ENCODE results near the gene COPE. TPM values are rescaled to one million over a fixed set of nuclear protein-coding genes. Genes with fewer than 3 reads are reported as not detected.

Gene COPE
- total and polyA plus RNA-seq, 2 of the 4 experiments (the other 2 are of a cell fraction): 347 to 461 TPM

- POLR2A ChIA-PET (ENCODE audit: unreplicated experiment): no interaction called here
- no peak overlapping the region for H4K8ac ChIP-seq (ENCODE audit: low read depth in 2 of 2, low read length in 2 of 2)
- no peak overlapping the region for H3K4ac ChIP-seq (ENCODE audit: low read depth, low read length)
- H3K36me3 ChIP-seq (ENCODE audit: control insufficient read depth, insufficient read depth, low read length): peaks cover 74% of the 10 kb centered on the region
- no peak overlapping the region for H3K4me3 ChIP-seq (ENCODE audit: insufficient read depth, low read depth, low read length)
- dilution Hi-C loops (cut with HindIII; ENCODE audit: low sequenced_read_pairs, unreplicated experiment): no loop called here
- no peak overlapping the region for H2AK9ac ChIP-seq (replicated peaks; ENCODE audit: low read depth, low read length, poor library complexity)
- in situ Hi-C loops (cut with MboI; ENCODE audit: low sequenced_read_pairs): no loop called here
- peaks cover 44% of the 10 kb centered on the region for H4K20me1 ChIP-seq (ENCODE audit: insufficient read depth, low read length)
- H3K56ac ChIP-seq (ENCODE audit: extremely low read depth, insufficient read depth, low read length): no peak overlapping the region
- no peak overlapping the region for H4K5ac ChIP-seq (ENCODE audit: low read depth, low read length)
- H3K27ac ChIP-seq (ENCODE audit: insufficient read depth, low read length): no peak overlapping the region
- no peak for DNase-seq
- peaks cover 15 to 42% of the 10 kb centered on the region in 2 experiments for H3K79me1 ChIP-seq (ENCODE audit: low read depth in 1 of 2, low read length in 2 of 2)
- no peak overlapping the region for H3K18ac ChIP-seq (ENCODE audit: low read depth, low read length)
- no peak overlapping the region for H3K23ac ChIP-seq (ENCODE audit: low read depth, low read length)
- no peak for ATAC-seq (ENCODE audit: low read depth)
- 96% methylated on average over 10 of the region's 17 CpGs; no CpG with 5 or more reads in 1 of the 2 experiments for WGBS, 2 experiments (ENCODE audit: extremely low coverage in 2 of 2, insufficient read length in 1 of 2)
- no peaks in the 10 kb centered on the region for H3K4me1 ChIP-seq (ENCODE audit: control insufficient read depth, insufficient read depth, low read length)
- no peak overlapping the region for H3K9ac ChIP-seq (ENCODE audit: low read depth, low read length)
- no peak overlapping the region for H2BK15ac ChIP-seq (ENCODE audit: low read depth, low read length)
- no peak overlapping the region for H2BK5ac ChIP-seq (ENCODE audit: low read depth, low read length, poor library complexity, severe bottlenecking)
- no peak overlapping the region for H3K14ac ChIP-seq (replicated peaks; ENCODE audit: low read depth, low read length)
- H2AFZ ChIP-seq (replicated peaks; ENCODE audit: low read length, poor library complexity): no peak overlapping the region
- no peak overlapping the region for H2AK5ac ChIP-seq (ENCODE audit: low read depth, low read length)
- H3K9me1 ChIP-seq (ENCODE audit: insufficient read depth, low read length): no peaks in the 10 kb centered on the region; the same call in 1 of the 2 replicates
- no peak overlapping the region for H2BK120ac ChIP-seq (ENCODE audit: low read depth, low read length)
- no peaks in the 10 kb centered on the region for H3K9me3 ChIP-seq (ENCODE audit: control insufficient read depth, insufficient read depth, low read length)
- H3K27me3 ChIP-seq (ENCODE audit: control insufficient read depth, insufficient read depth, low read length): no peaks in the 10 kb centered on the region
- H3K4me2 ChIP-seq (ENCODE audit: low read depth, low read length): no peak overlapping the region
- no peak overlapping the region for H2BK20ac ChIP-seq (ENCODE audit: low read depth, low read length)
- intact Hi-C loops (cut with micrococcal nuclease): no loop called here
- TF ChIP-seq RFX5 (IDR thresholded peaks at IDR 0.05; ENCODE audit: low read depth, low read length) (no peak), CHD1 (IDR thresholded peaks at IDR 0.05; ENCODE audit: low read depth, low read length) (no peak), MAFK (IDR thresholded peaks at IDR 0.05; ENCODE audit: low read depth, low read length) (no peak), POLR2A (IDR thresholded peaks at IDR 0.05; ENCODE audit: low read depth, low read length) (no peak), FOS (IDR thresholded peaks at IDR 0.05; ENCODE audit: low read depth, low read length) (no peak)
- no peak overlapping the region for H4K91ac ChIP-seq (ENCODE audit: insufficient read depth, low read depth, low read length)
- CTCF ChIA-PET: no interaction called here
- no TSS peak for BruUV-seq (replicated peaks)
Observed at GRCh38 chr19:18908917-18909619, 10.1 kb downstream of the COPE start.
